Thymus (tissue), 11 donors: ENCODE results near the gene VSTM2B. TPM values are rescaled to one million over a fixed set of nuclear protein-coding genes. Genes with fewer than 3 reads are reported as not detected.

Experiments used
- DNase-seq, 9 donors: peaks; one replicate each; pipeline ENCODE4 v3.0.0-alpha.2; 2013; ENCODE audit warnings: low spot score in 9 of 9, low read depth in 6 of 9, missing footprints in 1 of 9
- H3K27ac ChIP-seq, 2 donors: one replicate each; pipeline ENCODE4 v1.5.1; 2013; ENCODE audit warnings: control low read depth in 1 of 2, low read depth in 1 of 2, low read length in 1 of 2, mild to moderate bottlenecking in 1 of 2, moderate library complexity in 1 of 2
- H3K27me3 ChIP-seq, 2 donors: one replicate each; pipeline ENCODE4 v1.5.1; 2013; ENCODE audit warnings: low read length in 1 of 2; ENCODE audit not compliant: control insufficient read depth in 2 of 2, insufficient read depth in 1 of 2
- H3K36me3 ChIP-seq, 2 donors: one replicate each; pipeline ENCODE4 v1.5.1; 2013; ENCODE audit warnings: low read length in 1 of 2, mild to moderate bottlenecking in 1 of 2, moderate library complexity in 1 of 2; ENCODE audit not compliant: control insufficient read depth in 2 of 2, insufficient read depth in 2 of 2
- H3K4me1 ChIP-seq, 2 donors: one replicate each; pipeline ENCODE4 v1.5.1; 2013; ENCODE audit warnings: low read length in 2 of 2; ENCODE audit not compliant: control insufficient read depth in 2 of 2, insufficient read depth in 2 of 2
- H3K4me3 ChIP-seq, 2 donors: one replicate each; pipeline ENCODE4 v1.5.1; 2013; ENCODE audit warnings: low read length in 2 of 2, control low read depth in 1 of 2, mild to moderate bottlenecking in 1 of 2
- H3K9me3 ChIP-seq, 2 donors: one replicate each; pipeline ENCODE4 v1.5.1; 2013; ENCODE audit warnings: low read length in 1 of 2, mild to moderate bottlenecking in 1 of 2; ENCODE audit not compliant: control insufficient read depth in 2 of 2, insufficient read depth in 1 of 2
- WGBS: extraction: QIAGEN DNeasy Blood & Tissue Kit; methylation state at CpG from one replicate; pipeline ENCODE4 v1.1.7; 2013; 5-methylcytosine and 5-hydroxymethylcytosine counted together
- polyA plus RNA-seq: library from polyadenylated mRNA; stranded (reverse); fragments of 200-250 nt; gene quantifications from one replicate; pipeline ENCODE4 v1.2.3, GENCODE V29; 2013
- total RNA-seq: library from RNA; stranded (reverse); fragments of 120-200 nt; gene quantifications from one replicate; pipeline ENCODE4 v1.2.4, GENCODE V29; 2013
- donor health status: healthy.

Gene VSTM2B
- total and polyA plus RNA-seq, 2 donors, result 0.16 TPM; not detected in 1

DNA sequence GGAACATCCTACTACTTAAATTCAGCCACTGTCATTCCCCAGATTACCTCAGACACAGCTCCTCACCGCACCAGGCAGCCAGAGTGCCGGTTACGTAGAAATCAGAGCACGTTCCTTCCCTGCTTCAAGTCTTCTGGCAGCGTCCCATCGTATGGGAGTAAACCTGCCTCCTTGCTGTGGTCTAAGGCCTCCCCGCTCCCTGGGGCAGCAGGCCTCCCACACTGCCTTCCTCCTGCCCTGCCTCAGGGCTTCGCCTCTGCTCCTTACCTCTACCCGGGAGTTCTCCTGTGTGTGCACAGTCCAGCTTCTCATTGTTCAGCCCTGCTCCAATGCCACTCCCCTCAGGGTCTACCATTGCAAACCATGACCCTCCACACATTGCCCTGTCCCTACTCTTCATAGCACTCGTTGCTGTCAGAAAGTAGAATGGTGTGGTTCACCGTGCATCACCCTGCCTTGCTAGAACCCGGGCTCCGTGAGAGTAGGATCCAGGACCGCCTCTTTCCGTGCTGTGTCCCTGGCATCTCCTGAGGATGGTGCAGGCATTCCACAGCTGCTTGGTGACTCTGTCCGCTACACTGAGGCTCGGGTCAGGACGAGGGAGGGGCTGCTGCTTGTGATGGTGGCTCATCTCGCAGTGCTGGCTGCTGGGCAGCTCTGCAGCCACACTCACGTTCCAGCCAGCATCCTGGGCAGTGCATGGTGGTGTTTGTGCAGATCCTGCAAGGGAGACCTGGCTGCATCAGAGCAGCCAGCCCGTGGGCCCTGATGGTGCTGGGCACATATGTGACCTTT is 87.2 kb downstream of the VSTM2B start:
- Histone ChIP-seq H3K36me3 (peaks cover 60 to 65% of the 10 kb centered on the region in 2 donors), H3K4me1 (peaks cover 0 to 5% of the 10 kb centered on the region in 2 donors), H3K4me3 (no peak overlapping the region), H3K27ac (no peak overlapping the region), H3K27me3 (no peaks in the 10 kb centered on the region), H3K9me3 (peaks cover 0 to 1% of the 10 kb centered on the region in 2 donors)
- no peak for DNase-seq
- WGBS, result 98% methylated on average over 21 of the region's 21 CpGs

GRCh38 chr19:29614046-29614445 is 88.3 kb downstream of the VSTM2B start:
- no peaks in the 10 kb centered on the region for H3K27me3 ChIP-seq
- WGBS, result 97% methylated on average over 7 of the region's 7 CpGs
- no peak for DNase-seq
- H3K4me3 ChIP-seq, result no peak overlapping the region
- peaks cover 0 to 1% of the 10 kb centered on the region in 2 donors for H3K9me3 ChIP-seq
- peaks cover 0 to 5% of the 10 kb centered on the region in 2 donors for H3K4me1 ChIP-seq
- H3K27ac ChIP-seq, result no peak overlapping the region
- H3K36me3 ChIP-seq, result peaks cover 60% of the 10 kb centered on the region in 2 donors

Other genes with a start within 250 kb of the VSTM2B start
- 85.0 TPM for gene POP4, start 80.3 kb downstream of the VSTM2B start, total RNA-seq
- gene POP4, start 80.3 kb downstream of the VSTM2B start, polyA plus RNA-seq, result 76.3 TPM
- gene PLEKHF1, start 139.5 kb downstream of the VSTM2B start, total RNA-seq, result 17.8 TPM
- 35.4 TPM for gene PLEKHF1, start 139.5 kb downstream of the VSTM2B start, polyA plus RNA-seq
- 18.1 TPM for gene C19orf12, start 189.3 kb downstream of the VSTM2B start, total RNA-seq
- gene C19orf12, start 189.3 kb downstream of the VSTM2B start, polyA plus RNA-seq, result 27.5 TPM